NCI-H774 (cell line): ENCODE results near the gene GNA12.
"Not testable (repeated sequence)": the region's sequence is repeated elsewhere in the genome, so short reads cannot be mapped to it uniquely, and the experiment has no call there.

ENCODE experiments used
- DNase-seq: peaks from one replicate; lab custom pipeline; 2025; lab: John Stamatoyannopoulos, UW

The GNA12 gene

DNA sequence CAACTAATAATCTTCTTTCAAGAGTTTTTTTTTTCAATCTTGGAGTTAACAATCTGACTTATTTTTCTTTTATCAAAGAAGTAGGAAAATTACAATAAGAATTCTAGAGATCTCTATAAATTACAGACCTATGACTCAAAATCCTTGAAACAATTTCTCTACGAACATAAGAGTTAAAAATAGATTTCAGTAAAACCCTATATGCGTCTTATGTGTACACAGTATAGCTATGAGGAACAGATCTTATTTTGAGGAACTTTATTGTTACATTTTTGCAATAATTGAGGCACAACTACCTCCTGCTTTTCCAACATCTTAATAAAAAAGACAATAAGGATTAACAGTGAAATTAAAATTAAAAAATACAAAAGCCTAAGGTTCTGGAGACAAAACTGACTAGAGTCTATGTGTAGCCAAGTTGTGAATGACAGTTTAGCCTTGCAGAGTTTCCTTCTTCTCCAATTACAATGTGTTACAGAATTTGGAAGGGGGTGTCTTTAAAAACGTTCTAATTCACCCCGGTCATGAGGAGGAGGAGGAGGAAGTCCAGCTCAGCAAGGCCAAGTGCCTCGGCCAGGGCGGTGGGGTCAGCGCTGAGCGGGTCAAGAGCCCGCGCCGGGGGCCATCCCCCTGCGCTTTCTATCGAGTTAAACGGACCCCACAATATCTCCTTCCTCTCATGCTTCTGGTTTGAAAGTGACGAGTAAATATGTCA, 115.6 kb downstream of the GNA12 start:
- DNase-seq: no peak

DNA sequence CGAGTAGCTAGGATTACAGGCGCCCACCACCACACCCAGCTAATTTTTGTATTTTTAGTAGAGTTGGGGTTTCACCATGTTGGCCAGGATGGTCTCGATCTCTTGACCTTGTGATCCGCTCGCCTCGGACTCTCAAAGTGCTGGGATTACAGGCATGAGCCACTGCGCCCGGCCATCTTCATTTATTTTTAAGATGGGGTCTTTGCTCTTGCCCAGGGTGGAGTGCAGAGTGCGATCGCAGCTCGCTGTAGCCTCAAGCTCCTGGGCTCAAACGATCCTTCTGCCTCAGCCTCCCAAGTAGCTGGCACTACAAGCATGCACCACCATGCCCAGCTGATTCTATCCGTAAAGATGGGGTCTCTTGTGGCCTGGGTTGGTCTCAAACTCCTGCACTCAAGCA, 116.9 kb downstream of the GNA12 start:
- DNase-seq: not testable (repeated sequence)

GRCh38 chr7:2726316-2727018, 117.6 kb downstream of the GNA12 start:
- DNase-seq: no peak

DNA sequence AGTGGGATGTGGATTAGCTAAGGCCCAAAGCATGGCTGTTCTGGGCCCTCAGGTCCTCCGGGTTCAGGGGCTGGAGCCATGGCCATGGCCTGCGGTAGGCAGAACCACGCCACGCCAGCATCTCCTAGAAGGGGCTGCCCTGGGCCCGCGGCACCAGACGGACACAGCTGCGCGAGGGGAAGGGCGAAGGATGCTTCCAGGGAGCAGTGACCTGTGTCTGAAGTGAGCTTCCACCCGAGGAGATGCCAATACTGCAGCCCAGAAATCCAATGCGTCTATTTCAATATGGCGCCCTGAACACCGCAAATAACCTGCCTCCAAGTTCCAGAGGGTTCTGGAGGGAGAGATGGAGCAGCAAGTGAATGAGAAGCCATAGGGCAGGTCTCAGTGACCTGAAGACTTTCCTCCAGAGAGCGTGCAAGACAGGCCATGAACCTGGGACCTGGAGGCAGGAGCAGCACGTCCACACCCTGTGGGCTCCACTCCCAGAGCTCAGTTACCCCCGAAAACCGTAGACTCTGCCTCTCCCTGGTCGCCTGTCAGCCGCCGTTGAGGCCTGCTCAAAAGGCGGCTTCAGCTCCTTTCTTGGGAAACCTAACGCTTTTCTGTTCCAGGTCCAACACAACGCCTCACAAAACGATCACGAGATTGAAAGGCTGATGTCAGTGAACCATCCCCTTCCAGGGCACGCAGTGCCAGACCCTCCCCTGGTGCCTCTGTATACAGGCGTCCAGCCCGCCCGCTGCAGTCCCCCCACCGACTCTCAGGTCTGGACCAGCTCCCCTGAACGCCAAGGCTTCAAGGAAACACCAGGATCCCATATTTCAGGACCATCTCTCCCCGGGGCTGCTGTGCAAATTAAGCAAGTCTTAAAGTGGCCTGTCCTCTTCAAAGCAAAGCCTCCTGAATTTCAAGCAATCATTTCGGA, 118.7 kb downstream of the GNA12 start:
- no peak for DNase-seq

GRCh38 chr7:2724453-2725177, 119.5 kb downstream of the GNA12 start:
- no peak for DNase-seq

DNA sequence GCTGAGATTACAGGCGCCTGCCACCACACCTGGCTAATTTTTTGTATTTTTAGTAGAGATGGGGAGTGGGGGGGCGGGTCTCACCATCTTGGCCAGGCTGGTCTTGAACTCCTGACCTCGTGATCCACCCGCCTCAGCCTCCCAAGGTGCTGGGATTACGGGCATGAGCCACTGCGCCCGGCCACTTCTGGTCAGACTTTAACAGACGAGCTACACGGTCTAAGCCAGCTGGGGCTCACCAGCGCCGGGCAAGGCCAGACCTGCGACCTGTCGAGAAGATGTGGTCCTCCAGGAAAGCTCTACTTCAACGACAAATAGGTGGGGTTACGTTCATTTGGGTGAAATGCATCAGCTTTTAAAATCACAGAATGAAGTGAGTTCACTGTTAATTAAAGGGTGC, 120.1 kb downstream of the GNA12 start:
- DNase-seq: not testable (repeated sequence)

- no peak for DNase-seq
These were observed 120.8 kb downstream of the GNA12 start for GRCh38 chr7:2723138-2723850.

DNA sequence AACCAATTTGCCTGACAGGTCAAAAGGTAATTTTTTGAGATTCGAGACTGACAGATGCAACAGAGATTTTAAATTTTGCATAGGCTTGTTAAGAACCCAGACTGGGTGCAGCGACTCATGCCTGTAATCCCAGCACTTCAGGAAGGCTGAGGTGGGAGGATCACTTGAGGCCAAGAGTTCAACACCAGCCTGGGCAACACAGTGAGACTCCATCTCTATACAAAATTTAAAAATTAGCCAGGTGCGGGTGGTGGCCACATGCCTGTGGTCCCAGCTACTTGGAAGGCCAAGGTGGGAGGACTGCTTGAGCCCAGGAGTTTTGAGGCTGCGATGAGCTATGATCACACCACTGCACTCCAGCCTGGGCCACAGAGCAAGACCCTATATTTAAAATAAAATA, 121.5 kb downstream of the GNA12 start:
- no peak for DNase-seq

- no peak for DNase-seq
These were observed 122.3 kb downstream of the GNA12 start for GRCh38 chr7:2721842-2722241.

DNA sequence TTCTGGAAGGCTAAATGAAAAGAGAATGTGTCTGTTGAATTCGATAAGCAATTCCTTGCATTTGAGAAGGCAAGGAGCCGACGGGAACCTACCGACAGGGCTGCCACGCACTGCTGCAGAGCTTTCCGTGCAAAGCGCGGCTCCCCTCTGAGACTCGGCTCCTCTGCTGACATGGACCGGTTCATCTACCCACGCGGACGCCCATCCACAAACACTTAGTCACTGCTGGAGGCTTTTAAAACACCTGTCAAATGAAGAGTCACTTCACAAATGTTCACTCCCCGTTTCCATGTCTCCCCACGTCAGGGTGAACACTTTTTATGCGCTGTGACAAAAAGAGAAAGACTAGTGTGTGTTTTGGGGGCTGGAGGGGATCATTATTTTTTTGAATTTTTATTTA, 124.1 kb downstream of the GNA12 start:
- no peak for DNase-seq

GRCh38 chr7:2719007-2719406, 125.1 kb downstream of the GNA12 start:
- no peak for DNase-seq

DNA sequence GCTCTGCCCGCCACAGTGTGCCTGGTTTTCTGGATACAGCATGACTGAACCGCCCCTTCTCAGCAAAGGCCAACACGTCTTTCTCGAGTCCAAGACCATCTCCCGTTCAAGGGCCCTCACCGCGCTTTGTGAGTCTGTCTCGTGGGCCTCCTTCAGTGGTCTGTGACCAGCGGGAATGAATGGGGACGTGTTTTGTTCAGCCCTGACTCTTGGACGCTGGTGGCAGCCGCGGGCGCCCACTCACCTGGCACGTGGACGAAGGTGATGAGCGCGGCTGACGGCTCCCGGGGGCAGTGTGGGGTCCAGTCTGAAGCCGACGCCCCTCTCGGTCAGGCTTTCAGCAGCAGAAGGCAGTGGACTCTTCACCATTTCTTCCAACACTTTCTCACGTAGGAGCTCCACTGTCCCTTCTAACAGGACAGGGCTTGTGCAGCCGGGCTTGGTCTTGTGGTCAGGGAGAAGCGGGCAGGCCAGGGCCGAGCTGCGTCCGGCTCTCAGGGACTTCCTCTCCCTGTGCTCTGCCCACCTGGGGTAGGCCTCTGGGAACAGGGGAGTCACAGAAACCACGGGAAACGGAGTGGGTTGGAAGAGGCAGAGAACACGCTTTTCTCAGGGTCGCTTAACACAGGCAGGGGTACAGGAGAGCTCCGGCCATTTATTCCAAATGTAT, 125.7 kb downstream of the GNA12 start:
- no peak for DNase-seq

DNA sequence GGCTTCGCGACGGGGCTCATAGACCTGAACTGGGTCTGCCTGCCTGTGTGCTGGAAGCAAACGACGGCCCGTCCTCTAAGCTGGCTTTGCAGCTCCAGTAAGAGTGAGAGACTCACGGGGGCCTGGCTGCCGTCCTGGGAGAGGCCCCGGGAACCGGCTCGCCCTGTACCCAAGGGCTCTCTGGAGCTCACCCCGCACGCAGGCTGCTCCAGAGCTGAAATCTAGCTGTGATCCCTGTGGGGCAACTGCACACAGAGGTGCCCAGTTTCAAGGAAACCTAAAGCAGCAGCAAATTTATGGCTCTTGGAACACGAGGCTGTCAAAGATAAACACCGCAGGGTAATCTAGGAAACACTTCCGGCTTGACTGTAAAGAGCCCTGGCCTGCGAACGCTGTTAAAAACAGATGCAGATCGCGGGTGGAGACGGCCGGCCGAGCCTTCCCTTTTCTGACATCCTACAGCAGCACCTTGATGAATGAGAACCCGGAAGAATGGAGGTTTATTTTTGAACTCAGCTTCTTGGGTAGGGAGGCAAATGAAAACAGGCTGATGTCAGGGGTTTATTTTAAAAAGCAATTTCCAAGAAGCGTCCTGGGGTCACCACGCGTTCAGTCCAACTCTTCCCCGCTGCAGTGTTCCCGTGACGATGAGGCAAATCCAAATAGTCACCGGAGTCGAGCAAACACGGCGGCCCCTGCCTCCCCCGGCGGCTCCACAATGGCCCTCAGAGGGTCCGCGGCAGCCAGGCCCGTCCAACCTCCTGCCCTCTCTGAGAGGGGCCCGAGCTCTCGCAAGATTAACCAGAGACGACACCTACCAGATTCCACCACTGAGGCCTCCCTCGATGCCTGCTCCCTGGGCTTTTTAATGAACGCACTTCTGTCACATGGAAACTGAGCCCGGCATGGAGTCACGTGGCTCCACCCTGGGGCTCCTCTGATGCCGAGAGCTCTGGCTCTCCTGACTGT, 126.5 kb downstream of the GNA12 start:
- DNase-seq: no peak

DNA sequence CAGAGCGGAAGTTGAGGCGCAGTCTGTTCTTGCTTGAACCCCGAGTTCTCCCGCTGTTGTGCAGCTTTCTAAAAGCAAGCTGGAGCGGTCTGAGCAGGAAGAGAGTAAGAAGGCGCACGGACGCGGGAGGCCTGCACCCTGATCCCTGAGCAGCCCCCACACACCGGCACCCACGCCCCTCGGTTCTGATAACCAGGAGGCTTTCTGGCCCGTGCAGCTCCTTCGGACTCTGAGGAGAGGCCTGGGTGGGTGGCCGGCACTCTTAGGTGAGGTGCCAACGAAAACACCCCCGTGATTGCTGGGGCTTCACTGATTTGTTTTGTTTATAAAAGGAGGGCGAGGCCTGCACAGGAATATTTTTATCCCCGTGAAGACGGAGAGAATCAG, 127.2 kb downstream of the GNA12 start:
- no peak for DNase-seq

DNA sequence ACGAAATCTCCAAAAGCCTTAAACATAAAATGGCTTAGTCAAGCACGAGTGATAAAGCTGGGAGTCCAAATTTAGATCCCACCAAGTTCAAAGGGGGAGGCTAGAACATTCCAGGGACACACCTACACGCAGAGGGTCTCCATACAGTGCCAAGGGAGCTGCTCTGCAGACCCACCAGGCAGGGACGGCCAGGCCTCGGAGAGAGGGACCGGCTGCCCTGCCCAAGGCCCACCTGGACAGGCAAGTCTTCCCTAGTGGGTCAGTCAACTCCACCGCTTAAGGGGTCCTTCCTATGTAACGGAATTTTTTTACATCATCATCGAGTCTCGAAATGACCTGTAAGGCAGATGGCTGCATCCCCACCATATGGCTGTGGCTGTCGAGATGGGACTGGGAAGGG, 127.6 kb downstream of the GNA12 start:
- no peak for DNase-seq

- no peak for DNase-seq
These were observed 128.5 kb downstream of the GNA12 start for GRCh38 chr7:2715341-2716231.

- no peak for DNase-seq
These were observed 129.5 kb downstream of the GNA12 start for GRCh38 chr7:2714636-2715035.

GRCh38 chr7:2713978-2714377, 130.1 kb downstream of the GNA12 start:
- DNase-seq: no peak

- DNase-seq: no peak
These were observed 130.7 kb downstream of the GNA12 start for GRCh38 chr7:2713370-2713769.
